Measurements from ENCODE around the gene EEIG2.

DNA sequence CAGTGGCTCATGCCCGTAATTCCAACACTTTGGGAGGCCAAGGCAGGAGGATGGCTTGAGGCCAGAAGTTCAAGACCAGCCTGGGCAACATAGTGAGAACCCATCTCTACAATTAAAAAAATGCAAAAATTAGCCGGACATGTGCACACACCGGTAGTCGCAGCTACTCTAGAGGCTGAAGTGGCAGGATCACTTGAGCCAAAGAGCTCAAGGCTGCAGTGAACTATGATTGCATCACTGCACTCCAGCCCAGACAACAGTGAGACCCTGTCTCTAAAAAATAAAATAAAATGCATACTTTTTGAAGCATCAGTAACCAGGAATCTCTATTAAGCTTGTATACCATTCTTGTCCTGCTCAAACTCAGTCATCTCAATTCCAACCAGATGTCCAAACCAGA, 27.2 kb upstream of the EEIG2 start:
- TF ChIP-seq, protein P1, sequence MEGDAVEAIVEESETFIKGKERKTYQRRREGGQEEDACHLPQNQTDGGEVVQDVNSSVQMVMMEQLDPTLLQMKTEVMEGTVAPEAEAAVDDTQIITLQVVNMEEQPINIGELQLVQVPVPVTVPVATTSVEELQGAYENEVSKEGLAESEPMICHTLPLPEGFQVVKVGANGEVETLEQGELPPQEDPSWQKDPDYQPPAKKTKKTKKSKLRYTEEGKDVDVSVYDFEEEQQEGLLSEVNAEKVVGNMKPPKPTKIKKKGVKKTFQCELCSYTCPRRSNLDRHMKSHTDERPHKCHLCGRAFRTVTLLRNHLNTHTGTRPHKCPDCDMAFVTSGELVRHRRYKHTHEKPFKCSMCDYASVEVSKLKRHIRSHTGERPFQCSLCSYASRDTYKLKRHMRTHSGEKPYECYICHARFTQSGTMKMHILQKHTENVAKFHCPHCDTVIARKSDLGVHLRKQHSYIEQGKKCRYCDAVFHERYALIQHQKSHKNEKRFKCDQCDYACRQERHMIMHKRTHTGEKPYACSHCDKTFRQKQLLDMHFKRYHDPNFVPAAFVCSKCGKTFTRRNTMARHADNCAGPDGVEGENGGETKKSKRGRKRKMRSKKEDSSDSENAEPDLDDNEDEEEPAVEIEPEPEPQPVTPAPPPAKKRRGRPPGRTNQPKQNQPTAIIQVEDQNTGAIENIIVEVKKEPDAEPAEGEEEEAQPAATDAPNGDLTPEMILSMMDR (IDR thresholded peaks at IDR 0.05), result no peak
- TF ChIP-seq EP300 (IDR thresholded peaks at IDR 0.05; ENCODE audit: low read depth) (no peak), POLR2AphosphoS5 (IDR thresholded peaks at IDR 0.05) (no peak)
